Measurements from ENCODE around the gene SLC39A11. TPM values are rescaled to one million over a fixed set of nuclear protein-coding genes. Genes with fewer than 3 reads are reported as not detected.

The SLC39A11 gene
- total RNA-seq, 1 experiment from 2014 or later: 56.1 TPM

DNA sequence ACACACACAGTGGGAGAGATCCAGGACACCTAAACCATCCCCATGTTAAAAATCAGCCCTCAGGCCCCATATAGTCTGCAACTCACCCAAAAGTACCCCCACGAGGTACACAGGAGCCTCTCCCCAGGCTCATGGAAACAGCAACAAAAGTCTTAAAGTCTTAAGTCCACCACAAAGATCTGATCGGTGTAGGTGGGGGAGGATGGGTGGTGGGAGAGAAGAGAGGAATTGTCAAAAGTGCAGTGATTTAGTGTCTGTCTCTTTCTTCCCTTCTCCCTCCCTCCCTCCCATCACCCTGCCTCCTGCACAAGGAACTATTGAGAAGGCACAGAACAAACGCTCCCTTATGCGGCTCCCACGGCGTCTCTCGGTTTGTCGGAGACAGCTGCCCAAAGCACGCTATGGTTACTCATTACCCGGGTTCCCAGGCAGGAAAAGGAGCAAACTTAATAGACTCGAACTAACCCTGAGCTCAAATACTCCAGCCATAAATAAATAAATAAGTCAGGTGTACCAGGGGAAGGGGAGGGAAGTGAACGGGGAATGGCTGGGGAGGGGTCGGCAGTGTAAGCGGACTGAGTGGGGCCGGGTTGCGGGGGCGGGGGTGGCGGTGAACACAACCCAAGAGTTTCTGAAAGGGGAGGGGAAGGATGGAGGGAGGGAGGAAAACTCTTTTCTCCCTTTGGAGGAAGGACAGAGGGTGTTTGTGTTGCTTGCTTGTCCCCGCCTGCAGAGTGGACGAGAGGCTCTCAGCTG is 477.4 kb downstream of the SLC39A11 start:
- CTCF ChIA-PET: interaction anchor here (1.2 kb wide), 1 partner anchor 58 kb away, joined by 5 read pairs; no protein-coding TSS in a partner anchor
- no TSS peak for BruUV-seq (replicated peaks)
- Histone ChIP-seq H3K27ac (ENCODE audit: low read length) (peak overlapping the region; percentile 72), H3K4me3 (ENCODE audit: low read depth in 2 of 2, low read length in 2 of 2) (peak overlapping the region in 1 of 2 experiments; percentile 10; a peak in 1 of 4 replicates), H3K27me3 (ENCODE audit: control insufficient read depth, insufficient read depth, low read length) (no peaks in the 10 kb centered on the region), H3K9me3 (ENCODE audit: control insufficient read depth, insufficient read depth, low read depth, low read length) (no peaks in the 10 kb centered on the region), H3K4me1 (ENCODE audit: control insufficient read depth, insufficient read depth, low read length) (peaks cover 50% of the 10 kb centered on the region), H3K36me3 (ENCODE audit: control insufficient read depth, insufficient read depth, low read length) (no peaks in the 10 kb centered on the region)
- POLR2A ChIA-PET: interaction anchor here (0.6 kb wide), 1 partner anchor 18 kb away, joined by 4 read pairs; no protein-coding TSS in a partner anchor
- DNase-seq (ENCODE audit: low read depth, low spot score): no peak
- intact Hi-C loops (cut with micrococcal nuclease; ENCODE audit: unreplicated experiment) (no loop called here), in situ Hi-C loops (cut with HindIII; ENCODE audit: low pct_unique_long_range_greater_than_20kb, low sequenced_read_pairs) (no loop called here)
- ATAC-seq: peak; percentile 81
- TF ChIP-seq, protein P1, sequence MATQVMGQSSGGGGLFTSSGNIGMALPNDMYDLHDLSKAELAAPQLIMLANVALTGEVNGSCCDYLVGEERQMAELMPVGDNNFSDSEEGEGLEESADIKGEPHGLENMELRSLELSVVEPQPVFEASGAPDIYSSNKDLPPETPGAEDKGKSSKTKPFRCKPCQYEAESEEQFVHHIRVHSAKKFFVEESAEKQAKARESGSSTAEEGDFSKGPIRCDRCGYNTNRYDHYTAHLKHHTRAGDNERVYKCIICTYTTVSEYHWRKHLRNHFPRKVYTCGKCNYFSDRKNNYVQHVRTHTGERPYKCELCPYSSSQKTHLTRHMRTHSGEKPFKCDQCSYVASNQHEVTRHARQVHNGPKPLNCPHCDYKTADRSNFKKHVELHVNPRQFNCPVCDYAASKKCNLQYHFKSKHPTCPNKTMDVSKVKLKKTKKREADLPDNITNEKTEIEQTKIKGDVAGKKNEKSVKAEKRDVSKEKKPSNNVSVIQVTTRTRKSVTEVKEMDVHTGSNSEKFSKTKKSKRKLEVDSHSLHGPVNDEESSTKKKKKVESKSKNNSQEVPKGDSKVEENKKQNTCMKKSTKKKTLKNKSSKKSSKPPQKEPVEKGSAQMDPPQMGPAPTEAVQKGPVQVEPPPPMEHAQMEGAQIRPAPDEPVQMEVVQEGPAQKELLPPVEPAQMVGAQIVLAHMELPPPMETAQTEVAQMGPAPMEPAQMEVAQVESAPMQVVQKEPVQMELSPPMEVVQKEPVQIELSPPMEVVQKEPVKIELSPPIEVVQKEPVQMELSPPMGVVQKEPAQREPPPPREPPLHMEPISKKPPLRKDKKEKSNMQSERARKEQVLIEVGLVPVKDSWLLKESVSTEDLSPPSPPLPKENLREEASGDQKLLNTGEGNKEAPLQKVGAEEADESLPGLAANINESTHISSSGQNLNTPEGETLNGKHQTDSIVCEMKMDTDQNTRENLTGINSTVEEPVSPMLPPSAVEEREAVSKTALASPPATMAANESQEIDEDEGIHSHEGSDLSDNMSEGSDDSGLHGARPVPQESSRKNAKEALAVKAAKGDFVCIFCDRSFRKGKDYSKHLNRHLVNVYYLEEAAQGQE (IDR thresholded peaks at IDR 0.05; ENCODE audit: insufficient read depth in 1 of 2, low read depth in 2 of 2, low read length in 1 of 2): no peak
- TF ChIP-seq TCF7L2 (IDR thresholded peaks at IDR 0.05; ENCODE audit: low read depth, low read length) (no peak), POLR2AphosphoS5 (IDR thresholded peaks at IDR 0.05; ENCODE audit: low read depth, low read length) (no peak), SIN3A (IDR thresholded peaks at IDR 0.05; ENCODE audit: borderline replicate concordance, insufficient read depth, low read depth, low read length) (no peak)
- TF ChIP-seq, protein P2, sequence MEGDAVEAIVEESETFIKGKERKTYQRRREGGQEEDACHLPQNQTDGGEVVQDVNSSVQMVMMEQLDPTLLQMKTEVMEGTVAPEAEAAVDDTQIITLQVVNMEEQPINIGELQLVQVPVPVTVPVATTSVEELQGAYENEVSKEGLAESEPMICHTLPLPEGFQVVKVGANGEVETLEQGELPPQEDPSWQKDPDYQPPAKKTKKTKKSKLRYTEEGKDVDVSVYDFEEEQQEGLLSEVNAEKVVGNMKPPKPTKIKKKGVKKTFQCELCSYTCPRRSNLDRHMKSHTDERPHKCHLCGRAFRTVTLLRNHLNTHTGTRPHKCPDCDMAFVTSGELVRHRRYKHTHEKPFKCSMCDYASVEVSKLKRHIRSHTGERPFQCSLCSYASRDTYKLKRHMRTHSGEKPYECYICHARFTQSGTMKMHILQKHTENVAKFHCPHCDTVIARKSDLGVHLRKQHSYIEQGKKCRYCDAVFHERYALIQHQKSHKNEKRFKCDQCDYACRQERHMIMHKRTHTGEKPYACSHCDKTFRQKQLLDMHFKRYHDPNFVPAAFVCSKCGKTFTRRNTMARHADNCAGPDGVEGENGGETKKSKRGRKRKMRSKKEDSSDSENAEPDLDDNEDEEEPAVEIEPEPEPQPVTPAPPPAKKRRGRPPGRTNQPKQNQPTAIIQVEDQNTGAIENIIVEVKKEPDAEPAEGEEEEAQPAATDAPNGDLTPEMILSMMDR (IDR thresholded peaks at IDR 0.05): no peak

DNA sequence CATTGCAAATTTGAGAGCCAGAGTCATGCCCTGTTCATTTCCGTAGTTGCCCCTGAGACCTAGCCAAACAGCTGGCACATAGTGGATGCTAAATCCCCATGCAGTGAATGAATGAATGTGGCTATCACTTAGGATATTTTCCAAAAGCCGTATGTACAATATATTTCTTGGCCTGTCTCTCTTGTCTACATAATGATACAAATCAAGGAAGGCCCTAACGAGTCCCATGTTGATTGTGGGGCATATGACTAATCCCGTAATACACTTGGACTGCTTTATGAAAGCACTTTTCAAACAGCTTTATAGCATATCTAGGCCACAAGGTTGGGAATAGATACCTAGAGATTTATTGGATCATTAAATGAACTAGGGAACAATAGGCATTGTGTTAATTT is 478.0 kb downstream of the SLC39A11 start:
- H3K27me3 ChIP-seq (ENCODE audit: control insufficient read depth, insufficient read depth, low read length): no peaks in the 10 kb centered on the region
- H3K36me3 ChIP-seq (ENCODE audit: control insufficient read depth, insufficient read depth, low read length): no peaks in the 10 kb centered on the region
- peaks cover 51% of the 10 kb centered on the region for H3K4me1 ChIP-seq (ENCODE audit: control insufficient read depth, insufficient read depth, low read length)
- peak; percentile 52 for ATAC-seq
- TF ChIP-seq TCF7L2 (IDR thresholded peaks at IDR 0.05; ENCODE audit: low read depth, low read length) (peak; percentile 87), POLR2AphosphoS5 (IDR thresholded peaks at IDR 0.05; ENCODE audit: low read depth, low read length) (no peak)
- no peak for DNase-seq (ENCODE audit: low read depth, low spot score)
- H3K27ac ChIP-seq (ENCODE audit: low read length): peak overlapping the region; percentile 72
- CTCF ChIA-PET: interaction anchor here (0.6 to 1.2 kb wide), 2 partner anchors 58 to 102 kb away, joined by 3 to 5 read pairs; no protein-coding TSS in a partner anchor
- H3K9me3 ChIP-seq (ENCODE audit: control insufficient read depth, insufficient read depth, low read depth, low read length): no peaks in the 10 kb centered on the region
- POLR2A ChIA-PET: interaction anchor here (0.6 kb wide), 1 partner anchor 19 kb away, joined by 4 read pairs; no protein-coding TSS in a partner anchor
- in situ Hi-C loops (cut with HindIII; ENCODE audit: low pct_unique_long_range_greater_than_20kb, low sequenced_read_pairs) (no loop called here), intact Hi-C loops (cut with micrococcal nuclease; ENCODE audit: unreplicated experiment) (no loop called here)
- BruUV-seq (replicated peaks): no TSS peak
- peak overlapping the region in 1 of 2 experiments; percentile 10; a peak in 1 of 4 replicates for H3K4me3 ChIP-seq (ENCODE audit: low read depth in 2 of 2, low read length in 2 of 2)

All from Panc1 (cell line).